SJCRH30 (cell line): Measurements from ENCODE around the gene CAPG. TPM values are rescaled to one million over a fixed set of nuclear protein-coding genes. Genes with fewer than 3 reads are reported as not detected.
"Not testable (repeated sequence)": the region's sequence is repeated elsewhere in the genome, so short reads cannot be mapped to it uniquely, and the experiment has no call there.

ENCODE experiments used
- DNase-seq, 2 experiments: peaks; one replicate each; pipeline ENCODE4 v3.0.0-alpha.2; 2015 to 2020
- H3K27ac ChIP-seq: fragments of 250-450 bp; sonication (Bioruptor Pico); 2 replicates; pipeline ENCODE4 v1.5.1; 2020; ENCODE audit warnings: mild to moderate bottlenecking, moderate library complexity
- H3K27me3 ChIP-seq: fragments of 250-450 bp; sonication (Bioruptor Pico); 2 replicates; pipeline ENCODE4 v1.5.1; 2020; ENCODE audit warnings: mild to moderate bottlenecking, moderate library complexity
- H3K36me3 ChIP-seq: fragments of 250-450 bp; sonication (Bioruptor Pico); 2 replicates; pipeline ENCODE4 v1.5.1; 2020; ENCODE audit warnings: mild to moderate bottlenecking, moderate library complexity
- H3K4me1 ChIP-seq: fragments of 250-450 bp; sonication (Bioruptor Pico); 2 replicates; pipeline ENCODE4 v1.5.1; 2020; ENCODE audit warnings: mild to moderate bottlenecking, moderate library complexity
- H3K4me3 ChIP-seq: fragments of 250-450 bp; sonication (Bioruptor Pico); 2 replicates; pipeline ENCODE4 v1.5.1; 2020; ENCODE audit warnings: mild to moderate bottlenecking, moderate library complexity
- H3K9me3 ChIP-seq: fragments of 250-450 bp; sonication (Bioruptor Pico); replicated peaks from 2 replicates; pipeline ENCODE4 v1.5.1; 2020; ENCODE audit warnings: mild to moderate bottlenecking, moderate library complexity
- total RNA-seq: library from RNA; depleted of rRNA; stranded (reverse); fragments of >200 nt; shearing (Covaris generic); gene quantifications from 2 replicates; pipeline ENCODE4 v1.2.3, GENCODE V29; 2014

Gene CAPG
- total RNA-seq, 1 experiment from 2014 or later: 1.1 TPM

- H3K9me3 ChIP-seq: peaks cover 12% of the 10 kb centered on the region
- DNase-seq: no peak
- no peaks in the 10 kb centered on the region for H3K4me1 ChIP-seq
Observed at GRCh38 chr2:85399183-85399455, 11.0 kb downstream of the CAPG start.

GRCh38 chr2:85398426-85399182 lies 11.6 kb downstream of the CAPG start:
- Histone ChIP-seq H3K4me1 (no peaks in the 10 kb centered on the region), H3K27me3 (no peaks in the 10 kb centered on the region), H3K27ac (no peak overlapping the region), H3K36me3 (no peaks in the 10 kb centered on the region), H3K4me3 (no peak overlapping the region), H3K9me3 (peaks cover 8% of the 10 kb centered on the region)
- no peak for DNase-seq

More at GRCh38 chr2:85399183-85399455, 11.0 kb downstream of the CAPG start:
- Histone ChIP-seq H3K27me3 (no peaks in the 10 kb centered on the region), H3K27ac (no peak overlapping the region), H3K36me3 (no peaks in the 10 kb centered on the region), H3K4me3 (no peak overlapping the region)

GRCh38 chr2:85397925-85398331 lies 12.2 kb downstream of the CAPG start:
- Histone ChIP-seq H3K36me3 (no peaks in the 10 kb centered on the region), H3K9me3 (peaks cover 2% of the 10 kb centered on the region; the same call in 1 of the 2 replicates), H3K27me3 (no peaks in the 10 kb centered on the region), H3K4me3 (no peak overlapping the region), H3K4me1 (no peaks in the 10 kb centered on the region), H3K27ac (no peak overlapping the region)
- no peak for DNase-seq

GRCh38 chr2:85396531-85397470 lies 13.4 kb downstream of the CAPG start:
- no peaks in the 10 kb centered on the region for H3K9me3 ChIP-seq
- H3K36me3 ChIP-seq: no peaks in the 10 kb centered on the region
- no peaks in the 10 kb centered on the region for H3K27me3 ChIP-seq
- no peak overlapping the region for H3K27ac ChIP-seq
- no peaks in the 10 kb centered on the region for H3K4me1 ChIP-seq
- no peak overlapping the region for H3K4me3 ChIP-seq
- no peak for DNase-seq

GRCh38 chr2:85395912-85396475 lies 14.2 kb downstream of the CAPG start:
- Histone ChIP-seq H3K36me3 (no peaks in the 10 kb centered on the region), H3K27ac (no peak overlapping the region), H3K4me1 (no peaks in the 10 kb centered on the region), H3K27me3 (no peaks in the 10 kb centered on the region), H3K4me3 (no peak overlapping the region), H3K9me3 (no peaks in the 10 kb centered on the region)
- no peak for DNase-seq

GRCh38 chr2:85394976-85395375 lies 15.2 kb downstream of the CAPG start:
- Histone ChIP-seq H3K4me1 (no peaks in the 10 kb centered on the region), H3K27me3 (no peaks in the 10 kb centered on the region), H3K36me3 (no peaks in the 10 kb centered on the region), H3K27ac (no peak overlapping the region), H3K4me3 (no peak overlapping the region), H3K9me3 (no peaks in the 10 kb centered on the region)
- DNase-seq: no peak

GRCh38 chr2:85394261-85394681 lies 15.9 kb downstream of the CAPG start:
- Histone ChIP-seq H3K36me3 (no peaks in the 10 kb centered on the region), H3K27ac (no peak overlapping the region), H3K9me3 (no peaks in the 10 kb centered on the region), H3K4me3 (no peak overlapping the region), H3K27me3 (no peaks in the 10 kb centered on the region), H3K4me1 (no peaks in the 10 kb centered on the region)
- DNase-seq: peak; percentile 36 to 54

- DNase-seq: no peak
- no peaks in the 10 kb centered on the region for H3K9me3 ChIP-seq
- no peak overlapping the region for H3K27ac ChIP-seq
- H3K4me3 ChIP-seq: no peak overlapping the region
- H3K4me1 ChIP-seq: no peaks in the 10 kb centered on the region
- no peaks in the 10 kb centered on the region for H3K36me3 ChIP-seq
- H3K27me3 ChIP-seq: no peaks in the 10 kb centered on the region
Observed at GRCh38 chr2:85393836-85394235, 16.3 kb downstream of the CAPG start.

- DNase-seq: peak; percentile 22 to 47
Observed at GRCh38 chr2:85390941-85391669, 19.1 kb downstream of the CAPG start.

GRCh38 chr2:85388878-85389538 lies 21.2 kb downstream of the CAPG start:
- Histone ChIP-seq H3K9me3 (no peaks in the 10 kb centered on the region), H3K27me3 (no peaks in the 10 kb centered on the region), H3K27ac (no peak overlapping the region), H3K4me1 (no peaks in the 10 kb centered on the region), H3K36me3 (peaks cover 5% of the 10 kb centered on the region; the same call in 1 of the 2 replicates), H3K4me3 (no peak overlapping the region)
- no peak for DNase-seq

More at GRCh38 chr2:85390941-85391669, 19.1 kb downstream of the CAPG start:
- Histone ChIP-seq H3K27ac (no peak overlapping the region), H3K4me3 (no peak overlapping the region), H3K36me3 (peaks cover 3% of the 10 kb centered on the region; the same call in 1 of the 2 replicates), H3K27me3 (no peaks in the 10 kb centered on the region), H3K9me3 (no peaks in the 10 kb centered on the region), H3K4me1 (no peaks in the 10 kb centered on the region)

- no peak overlapping the region for H3K4me3 ChIP-seq
- no peaks in the 10 kb centered on the region for H3K9me3 ChIP-seq
- DNase-seq: no peak
- H3K27ac ChIP-seq: no peak overlapping the region
- no peaks in the 10 kb centered on the region for H3K27me3 ChIP-seq
- H3K36me3 ChIP-seq: peaks cover 5% of the 10 kb centered on the region; the same call in 1 of the 2 replicates
- no peaks in the 10 kb centered on the region for H3K4me1 ChIP-seq
Observed at GRCh38 chr2:85387754-85388153, 22.4 kb downstream of the CAPG start.

- DNase-seq: no peak
- no peaks in the 10 kb centered on the region for H3K9me3 ChIP-seq
- H3K4me1 ChIP-seq: no peaks in the 10 kb centered on the region
- H3K27me3 ChIP-seq: no peaks in the 10 kb centered on the region
- peaks cover 10% of the 10 kb centered on the region for H3K36me3 ChIP-seq
- no peak overlapping the region for H3K27ac ChIP-seq
- H3K4me3 ChIP-seq: no peak overlapping the region
Observed at GRCh38 chr2:85385746-85386145, 24.4 kb downstream of the CAPG start.

- H3K4me3 ChIP-seq: no peak overlapping the region
- H3K36me3 ChIP-seq: peaks cover 24% of the 10 kb centered on the region
- H3K27ac ChIP-seq: no peak overlapping the region
- no peaks in the 10 kb centered on the region for H3K27me3 ChIP-seq
- no peak for DNase-seq
- H3K9me3 ChIP-seq: no peaks in the 10 kb centered on the region; the same call in 1 of the 2 replicates
- H3K4me1 ChIP-seq: no peaks in the 10 kb centered on the region
Observed at GRCh38 chr2:85383850-85384249, 26.3 kb downstream of the CAPG start.

- H3K27me3 ChIP-seq, H3K4me1 ChIP-seq, DNase-seq, H3K9me3 ChIP-seq, H3K4me3 ChIP-seq, H3K27ac ChIP-seq: not testable (repeated sequence)
- H3K36me3 ChIP-seq: peaks cover 29% of the 10 kb centered on the region
Observed at GRCh38 chr2:85383151-85383550, 27.0 kb downstream of the CAPG start.
